HG03108 (cell line): ENCODE data around the gene KCNQ1OT1.

Source experiments
- ATAC-seq: cut with Tn5 transposase; IDR thresholded peaks from one replicate; pipeline ENCODE4 v1.9.1; 2021; ENCODE audit warnings: moderate library complexity; ENCODE audit not compliant: unreplicated experiment

Gene KCNQ1OT1

GRCh38 chr11:2737866-2738265, 38.1 kb upstream of the KCNQ1OT1 start:
- ATAC-seq, result no peak

DNA sequence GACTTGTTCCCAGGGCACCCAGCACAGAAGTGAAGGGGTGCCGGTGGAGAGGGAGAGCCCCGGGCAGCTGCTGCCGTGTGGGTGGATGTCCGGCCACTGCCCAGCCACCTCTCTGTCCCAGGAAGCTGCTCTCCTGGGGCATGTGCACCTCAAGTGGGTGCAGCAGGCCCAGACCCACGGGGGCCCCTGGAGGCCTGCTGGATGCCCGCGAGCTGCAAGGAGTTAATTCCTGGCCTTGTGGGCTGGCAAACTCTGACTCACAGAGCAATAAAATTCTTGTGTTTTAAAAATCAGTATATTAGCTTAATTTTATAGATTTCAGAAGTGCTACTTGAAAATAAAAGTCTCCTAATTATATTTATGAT, 37.4 kb upstream of the KCNQ1OT1 start:
- no peak for ATAC-seq

- no peak for ATAC-seq
Observed at GRCh38 chr11:2736577-2737225, 36.9 kb upstream of the KCNQ1OT1 start.

DNA sequence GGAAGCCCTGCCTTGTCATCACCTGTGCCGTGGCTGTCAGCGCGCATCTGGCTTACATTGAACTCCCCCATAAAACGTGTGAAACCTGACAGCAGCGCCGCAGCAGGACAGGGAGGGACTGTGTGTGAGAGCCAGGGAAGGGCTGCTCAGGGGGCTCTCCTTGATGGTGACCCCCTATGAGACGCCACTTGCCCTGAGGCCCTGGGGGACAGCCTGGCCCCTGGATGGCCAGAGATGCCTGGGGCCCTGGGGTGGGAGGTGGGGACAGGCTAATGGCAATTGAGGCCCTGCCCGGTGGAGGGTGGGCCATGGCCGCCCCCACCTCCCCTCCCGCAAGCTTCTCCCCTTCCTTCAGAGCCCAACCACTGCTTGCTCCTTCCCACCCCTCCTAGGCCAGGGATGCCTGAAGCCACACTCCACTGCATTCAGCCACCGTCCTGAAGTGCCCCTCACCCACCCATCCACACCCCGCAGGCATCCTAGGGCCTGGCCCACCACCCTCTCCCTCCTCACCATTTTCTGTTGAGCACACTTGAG, 35.3 kb upstream of the KCNQ1OT1 start:
- no peak for ATAC-seq

- no peak for ATAC-seq
Observed at GRCh38 chr11:2734181-2735052, 34.6 kb upstream of the KCNQ1OT1 start.

DNA sequence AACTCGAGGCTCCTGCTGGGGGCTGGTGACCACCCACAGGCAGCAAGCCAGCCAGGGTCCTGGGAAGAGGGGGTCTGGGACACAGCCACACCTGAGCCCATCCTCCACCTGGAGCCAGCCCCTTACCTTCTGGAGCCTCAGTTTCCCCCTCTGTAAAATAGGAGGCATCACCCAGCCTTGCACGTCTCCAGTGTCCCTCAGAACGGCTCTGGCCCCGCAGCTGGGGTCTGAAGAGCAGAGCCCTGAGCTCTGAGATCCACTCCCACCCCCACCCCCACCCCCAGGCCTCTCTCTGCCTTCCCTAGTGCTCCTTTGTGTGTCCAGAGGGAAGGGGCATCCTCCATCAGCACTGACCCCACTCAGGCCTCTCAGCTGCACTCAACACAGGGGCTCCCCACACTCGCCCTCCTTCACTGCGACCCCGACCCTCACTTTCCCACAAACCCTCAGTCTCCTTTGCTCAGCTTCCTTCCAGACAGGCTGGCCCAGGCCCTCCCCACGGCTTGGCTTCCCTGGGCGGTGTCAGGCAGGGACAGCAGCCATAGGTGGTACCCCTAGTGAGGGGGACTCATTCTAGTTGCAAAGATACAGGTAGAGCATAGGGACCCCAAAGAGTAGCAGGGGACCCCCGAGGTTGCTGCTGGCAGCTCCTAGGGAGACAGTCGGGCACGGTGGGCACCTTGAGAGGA, 33.3 kb upstream of the KCNQ1OT1 start:
- no peak for ATAC-seq

DNA sequence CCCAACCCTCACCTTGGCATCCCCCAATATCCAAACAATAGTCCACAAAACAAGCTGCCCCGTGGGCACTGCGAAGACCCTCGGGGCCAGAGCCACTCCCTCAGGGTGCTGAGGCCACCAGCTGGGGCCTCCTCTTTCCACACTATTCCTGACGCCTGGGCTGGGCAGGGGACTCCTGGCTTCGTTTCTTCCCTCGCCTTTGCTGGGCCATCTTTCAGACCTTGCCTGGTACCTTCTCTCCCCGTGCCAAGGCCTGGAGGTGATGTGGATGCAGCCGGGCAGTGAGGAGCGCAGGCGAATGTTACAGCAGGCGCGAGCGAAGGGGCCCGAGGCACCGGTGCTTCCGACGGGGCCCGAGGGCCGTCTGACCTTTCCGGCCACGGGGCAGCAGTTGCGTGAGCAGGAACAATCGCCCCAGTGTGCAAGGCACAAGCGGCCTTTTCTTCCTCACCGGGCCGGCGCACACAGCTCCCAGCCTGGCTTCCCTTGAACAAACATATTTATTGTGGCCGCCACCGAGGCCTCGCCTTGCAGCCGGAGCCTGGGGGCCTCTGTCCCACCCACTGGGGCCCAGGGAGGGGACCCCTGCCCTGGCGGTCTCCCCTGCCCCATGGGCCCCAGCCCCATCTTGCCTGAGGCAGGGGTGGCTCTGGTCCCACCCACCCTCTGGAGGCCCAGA, 32.6 kb upstream of the KCNQ1OT1 start:
- no peak for ATAC-seq

DNA sequence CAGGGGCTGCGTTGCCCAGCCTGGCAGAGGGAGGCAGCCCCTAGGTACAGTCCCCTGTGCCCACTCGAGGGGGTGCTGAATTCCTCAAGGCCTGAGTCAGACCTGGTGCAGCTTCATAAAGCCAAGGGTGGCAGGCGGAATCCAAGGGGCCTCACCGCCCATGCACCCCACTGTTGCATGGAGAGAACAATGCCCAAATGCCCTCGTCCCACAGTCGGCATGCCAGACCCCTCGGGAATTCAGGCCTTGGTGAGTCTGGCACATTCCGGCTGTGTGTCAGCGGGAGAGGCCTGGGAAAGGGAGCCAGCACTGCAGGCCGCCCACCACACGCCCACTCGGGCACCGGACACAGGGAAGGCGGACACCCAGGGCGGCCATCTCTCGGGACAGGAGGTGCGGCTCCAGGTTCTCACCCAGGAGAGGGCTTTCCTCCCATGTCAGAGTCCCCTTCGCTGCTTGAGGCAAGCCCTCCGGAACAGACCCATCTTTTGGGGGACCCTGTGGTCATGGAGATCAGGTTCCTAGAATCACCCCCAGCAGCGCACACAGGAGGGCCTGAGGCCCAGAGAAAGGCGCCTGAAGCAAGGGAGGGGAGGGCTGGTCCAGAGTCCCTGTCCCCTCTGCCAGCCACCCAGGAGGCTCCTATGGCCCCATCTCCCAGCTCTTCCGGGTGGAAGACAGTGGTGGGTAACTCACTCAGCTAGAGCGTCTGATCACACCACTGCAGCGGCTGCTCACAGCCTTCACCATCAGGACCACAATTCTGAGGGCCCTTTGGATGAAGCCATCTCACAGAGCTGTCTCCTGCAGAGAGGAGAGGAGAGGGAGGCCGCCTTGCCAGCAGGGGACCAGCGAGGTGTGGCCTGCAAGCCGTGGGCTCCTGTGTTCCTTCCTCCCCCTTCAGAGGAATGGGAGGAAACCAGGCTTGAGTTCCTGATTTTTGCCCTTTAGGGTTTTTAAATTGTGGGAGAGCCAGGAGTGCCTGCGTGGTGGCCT, 31.6 kb upstream of the KCNQ1OT1 start:
- no peak for ATAC-seq

- no peak for ATAC-seq
Observed at GRCh38 chr11:2730272-2731129, 30.7 kb upstream of the KCNQ1OT1 start.

- no peak for ATAC-seq
Observed at GRCh38 chr11:2729841-2730240, 30.0 kb upstream of the KCNQ1OT1 start.

DNA sequence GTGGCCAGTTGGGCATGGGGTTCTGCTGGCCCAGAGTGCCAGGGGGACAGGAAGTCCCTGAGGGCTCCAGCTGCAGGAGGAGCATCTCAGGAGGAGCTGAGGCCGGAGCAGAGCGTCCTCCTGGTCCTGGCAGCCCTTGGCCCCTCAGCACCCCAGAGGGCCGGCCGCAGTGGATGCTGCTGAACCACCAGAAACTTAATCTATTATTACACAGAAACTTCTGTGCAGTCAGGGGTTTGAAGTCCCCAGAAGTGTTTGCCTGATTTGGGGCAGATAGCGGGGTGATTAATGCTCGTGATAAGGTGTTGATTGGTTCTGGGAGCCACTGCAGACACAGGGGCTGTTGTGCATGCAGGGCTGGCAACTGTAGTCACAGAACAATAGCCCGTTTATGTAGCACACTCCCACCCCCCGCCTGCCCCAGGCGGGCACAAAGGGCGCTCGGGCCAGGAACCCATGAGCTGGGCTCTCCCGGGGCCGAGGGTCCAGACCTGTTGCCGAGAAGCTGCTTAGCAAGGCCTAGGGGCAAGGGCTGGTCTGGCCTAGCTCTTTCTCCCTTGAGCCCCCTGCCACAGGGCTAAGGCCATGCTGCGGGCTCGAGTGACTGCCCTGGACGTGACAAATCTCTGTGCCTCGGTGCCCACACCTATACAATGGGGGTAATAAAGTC, 29.0 kb upstream of the KCNQ1OT1 start:
- ATAC-seq, result no peak

DNA sequence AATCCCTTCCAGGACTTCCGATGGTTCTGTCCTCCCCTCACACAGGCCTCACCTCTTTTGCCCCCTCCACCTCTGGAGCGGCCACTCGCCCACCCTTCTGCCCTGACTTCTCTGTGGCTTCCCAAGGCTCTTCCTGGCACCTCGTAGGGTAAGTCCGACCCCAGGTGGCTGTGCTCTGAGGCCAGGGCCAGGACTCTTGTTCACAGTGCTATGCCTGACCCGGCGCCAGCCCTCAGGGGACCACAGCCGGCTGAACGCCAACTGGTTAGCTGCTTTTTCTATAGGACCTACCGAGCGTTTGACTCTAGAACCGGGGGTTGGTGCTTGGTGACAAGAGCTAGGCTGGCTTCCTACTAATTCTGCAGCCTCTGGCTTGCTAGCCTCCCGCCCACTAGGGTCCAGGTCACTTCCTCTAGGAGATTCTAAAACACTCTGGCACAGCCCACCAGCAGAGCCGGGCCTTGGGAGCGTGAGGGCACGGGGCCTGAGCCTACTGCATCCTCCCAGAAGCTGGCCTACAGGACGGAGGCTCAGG, 28.4 kb upstream of the KCNQ1OT1 start:
- ATAC-seq, result no peak

GRCh38 chr11:2726964-2727363, 27.2 kb upstream of the KCNQ1OT1 start:
- no peak for ATAC-seq

DNA sequence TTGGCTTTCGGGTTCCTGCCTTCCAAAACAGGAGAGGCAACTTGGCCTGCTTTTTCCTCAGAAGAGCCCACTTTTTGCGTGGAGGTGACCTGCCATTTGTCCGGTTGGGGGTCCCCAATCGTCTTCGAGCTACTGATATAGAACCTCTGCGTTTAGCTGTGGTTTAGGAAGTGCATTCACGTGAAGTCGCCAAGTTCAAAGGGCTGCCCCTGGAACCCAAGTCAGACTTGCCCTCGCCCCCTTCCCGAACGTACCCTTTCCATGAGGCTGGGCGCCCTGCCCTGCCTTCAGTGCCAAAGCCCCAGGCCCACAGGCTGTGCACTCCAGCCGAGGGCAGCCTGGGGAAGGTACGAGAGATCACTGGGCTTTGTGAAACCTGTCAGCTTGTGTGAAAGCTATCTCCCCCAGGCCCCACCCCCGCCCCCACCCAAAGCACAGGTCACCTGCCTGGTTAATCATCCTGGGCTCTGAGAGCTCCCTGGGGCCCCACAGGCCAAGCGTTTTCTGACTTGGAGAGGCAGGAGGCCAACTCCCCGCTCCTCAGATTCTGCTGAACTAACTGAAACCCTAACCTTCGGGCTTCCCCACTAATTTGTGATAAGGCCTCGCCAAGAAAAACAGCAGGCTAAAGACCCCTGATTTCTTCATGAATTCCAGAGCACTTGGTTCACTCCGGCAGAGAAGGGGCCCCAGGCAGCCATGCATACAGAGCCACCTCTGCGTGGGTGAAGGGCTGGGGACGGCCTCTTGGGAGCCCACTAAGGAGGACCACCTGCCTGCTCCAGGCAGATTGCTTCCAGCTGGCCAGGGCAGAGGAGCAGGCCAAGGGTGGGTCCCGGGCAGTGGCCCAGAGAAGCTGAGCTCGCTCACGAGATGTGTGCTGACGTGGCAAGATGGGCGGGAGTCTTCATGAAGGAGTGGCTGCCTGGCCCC, 25.8 kb upstream of the KCNQ1OT1 start:
- ATAC-seq, result no peak

- no peak for ATAC-seq
Observed at GRCh38 chr11:2724653-2725367, 25.0 kb upstream of the KCNQ1OT1 start.

DNA sequence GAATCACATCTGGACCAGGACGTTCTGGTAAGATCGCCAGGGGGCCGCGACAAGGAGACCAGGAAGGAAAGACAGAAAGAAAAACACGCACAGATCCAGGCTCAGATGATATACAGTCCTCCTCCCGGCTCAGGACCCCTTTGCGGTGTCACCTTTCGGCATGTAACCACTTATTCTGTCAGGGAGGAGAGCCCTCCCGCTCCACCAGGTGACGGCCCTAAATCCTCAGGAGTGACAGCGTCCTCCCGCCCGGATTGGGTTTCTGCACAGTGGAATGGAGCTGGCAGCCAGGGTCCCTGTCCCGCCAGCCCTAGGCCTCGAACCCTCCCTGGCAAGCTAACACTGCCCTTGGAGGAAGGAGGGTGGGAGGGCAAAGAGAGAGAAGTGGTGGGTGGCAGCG, 24.3 kb upstream of the KCNQ1OT1 start:
- no peak for ATAC-seq
